HepG2 (cell line): Measurements from ENCODE around the gene TAB3. TPM values are rescaled to one million over a fixed set of nuclear protein-coding genes. Genes with fewer than 3 reads are reported as not detected.

Experiments
- ATAC-seq: fragments of 200-7000 bp; cut with Tn5 transposase; 3 replicates; pipeline ENCODE4 v1.9.1; 2020; ENCODE audit warnings: mild to moderate bottlenecking, moderate library complexity
- BruUV-seq: library from RNA; stranded (reverse); fragments of 400-500 nt; replicated peaks from 2 replicates; lab custom pipeline; 2021; lab: Mats Ljungman, UMichigan
- CTCF ChIA-PET: fragments of 300-600 bp; formaldehyde crosslinking; extraction: SDS; loops from one replicate; lab custom pipeline; 2021; ENCODE audit warnings: low total read pairs, inconsistent platforms, low intra/inter-chr PET ratio; lab: Yijun Ruan, JAX
- POLR2A ChIA-PET: fragments of 350-600 bp; sonication (Branson Sonifier 250); formaldehyde crosslinking; loops from one replicate; lab custom pipeline; 2020; ENCODE audit warnings: antibody characterized with exemption, inconsistent platforms; lab: Yijun Ruan, JAX
- DNase-seq: peaks from one replicate; pipeline ENCODE4 v3.0.0-alpha.2; 2015; ENCODE audit warnings: low spot score
- FAIRE-seq: peaks from 3 replicates; lab custom pipeline; 2011; peaks lifted over from hg19 to GRCh38; lab: Jason Lieb, UNC
- H2AFZ ChIP-seq: one replicate; pipeline ENCODE4 v1.6.1; 2011; ENCODE audit warnings: low read length, inconsistent platforms
- H3K27ac ChIP-seq: fragments of 300-600 bp; 3 replicates; pipeline ENCODE4 v1.8.0; 2011; ENCODE audit warnings: mixed run types, mild to moderate bottlenecking, mixed read lengths, low read length, inconsistent platforms; ENCODE audit not compliant: insufficient read depth; ENCODE audit errors: extremely low read length
- H3K27me3 ChIP-seq, 2 experiments: fragments of 200-600 bp in 1 of 2; 2 replicates in 1 of 2; 3 replicates in 1 of 2; pipeline versions ENCODE4 v1.6.0 to v1.8.0; 2011; ENCODE audit warnings: low read length in 2 of 2, mild to moderate bottlenecking in 2 of 2, moderate library complexity in 2 of 2, inconsistent platforms in 1 of 2; ENCODE audit not compliant: insufficient read depth in 2 of 2, control insufficient read depth in 1 of 2
- H3K36me3 ChIP-seq, 2 experiments: fragments of 200-600 bp in 1 of 2; replicated peaks in 1 of 2; 2 replicates in 1 of 2; 3 replicates in 1 of 2; pipeline versions ENCODE4 v1.5.1 to v1.8.0; 2011; ENCODE audit warnings: low read length in 2 of 2, inconsistent platforms in 1 of 2; ENCODE audit not compliant: insufficient read depth in 2 of 2, control insufficient read depth in 1 of 2
- H3K4me1 ChIP-seq: 2 replicates; pipeline ENCODE4 v1.5.1; 2012; ENCODE audit warnings: low read length, inconsistent platforms; ENCODE audit not compliant: insufficient read depth
- H3K4me2 ChIP-seq: 2 replicates; pipeline ENCODE4 v1.6.0; 2011; ENCODE audit warnings: low read depth, low read length, inconsistent platforms
- H3K4me3 ChIP-seq, 3 experiments: fragments of 200-600 bp in 1 of 3; sonication (generic), shearing (Covaris generic) in 1 of 3; replicated peaks in 1 of 3; 2 replicates each; pipeline ENCODE4 v1.5.1; 2011 to 2016; ENCODE audit warnings: low read length in 3 of 3, inconsistent platforms in 2 of 3, low read depth in 2 of 3, mild to moderate bottlenecking in 2 of 3, control low read depth in 1 of 3, mixed read lengths in 1 of 3; ENCODE audit not compliant: insufficient read depth in 1 of 3
- H3K79me2 ChIP-seq: one replicate; pipeline ENCODE4 v1.6.1; 2011; ENCODE audit warnings: low read length, inconsistent platforms; ENCODE audit not compliant: insufficient read depth
- H3K9ac ChIP-seq: 2 replicates; pipeline ENCODE4 v1.6.0; 2011; ENCODE audit warnings: mild to moderate bottlenecking, low read depth, low read length, inconsistent platforms; ENCODE audit not compliant: insufficient read depth
- H3K9me3 ChIP-seq: 2 replicates; pipeline ENCODE4 v1.5.1; 2012; ENCODE audit warnings: mild to moderate bottlenecking, low read length
- H4K20me1 ChIP-seq: 2 replicates; pipeline ENCODE4 v1.6.0; 2011; ENCODE audit warnings: inconsistent platforms, mild to moderate bottlenecking, low read length, moderate library complexity; ENCODE audit not compliant: insufficient read depth
- FOXM1 ChIP-seq: sonication (generic); formaldehyde crosslinking; IDR thresholded peaks from 2 replicates; pipeline ENCODE4 v1.5.0; 2020; ENCODE audit warnings: missing genetic modification reagents
- NR3C1 ChIP-seq: sonication (generic); formaldehyde crosslinking; IDR thresholded peaks from 2 replicates; pipeline ENCODE4 v1.4.0; 2020; ENCODE audit warnings: missing genetic modification reagents
- STAG1 ChIP-seq: sonication (generic); formaldehyde crosslinking; IDR thresholded peaks from 2 replicates; pipeline ENCODE4 v1.4.0; 2020; ENCODE audit warnings: missing genetic modification reagents
- THYN1 ChIP-seq: sonication (generic); formaldehyde crosslinking; IDR thresholded peaks from 2 replicates; pipeline ENCODE4 v1.8.1; 2023; ENCODE audit warnings: low read depth, mild to moderate bottlenecking, moderate library complexity, missing genetic modification reagents, borderline replicate concordance
- WGBS: methylation state at CpG from one replicate; pipeline ENCODE4 v1.1.6; 2017; ENCODE audit warnings: low lambda C conversion rate; 5-methylcytosine and 5-hydroxymethylcytosine counted together
- in situ Hi-C: cut with HindIII; loops from 2 replicates; pipeline ENCODE4 v1.10.0; 2017; ENCODE audit warnings: low pct_unique_long_range_greater_than_20kb; ENCODE audit not compliant: extremely low pct_ligation_motif_present
- intact Hi-C: fragments of 100-400 bp; cut with micrococcal nuclease; formaldehyde crosslinking; loops from one replicate; pipeline ENCODE4 v1.10.0; 2022; ENCODE audit not compliant: unreplicated experiment
- polyA plus RNA-seq, 8 experiments: library from polyadenylated mRNA; depleted of rRNA in 3 of 8; stranded (reverse) in 7 of 8; unstranded in 1 of 8; fragments of >200 nt; fragmentation: Illumina TruSeq in 4 of 8; extraction: Trizol in 4 of 8; gene quantifications; 2 replicates each; pipeline versions ENCODE4 v1.2.1 to v1.2.3, GENCODE V29; 2011 to 2016; ENCODE audit warnings: low read depth in 4 of 8, missing spikeins in 1 of 8, mixed read lengths in 1 of 8; ENCODE audit not compliant: insufficient read depth in 1 of 8
- total RNA-seq, 5 experiments: library from RNA; depleted of rRNA; stranded (reverse); fragments of >200 nt; fragmentation: Illumina TruSeq; extraction: Trizol; gene quantifications; 2 replicates each; pipeline ENCODE4 v1.2.3, GENCODE V29; 2016; ENCODE audit warnings: low read depth in 1 of 5
- TF ChIP-seq, protein P1 (sequence below): sonication (generic); formaldehyde crosslinking; IDR thresholded peaks from 2 replicates; pipeline ENCODE4 v1.5.0; 2020; ENCODE audit warnings: mild to moderate bottlenecking, missing genetic modification reagents
- TF ChIP-seq, protein P2 (sequence below): sonication (generic); formaldehyde crosslinking; IDR thresholded peaks from 2 replicates; pipeline ENCODE4 v1.5.0; 2020; ENCODE audit warnings: mild to moderate bottlenecking, missing genetic modification reagents, moderate library complexity
- TF ChIP-seq, protein P3 (sequence below): sonication (generic); formaldehyde crosslinking; IDR thresholded peaks from 2 replicates; pipeline ENCODE4 v1.4.0; 2020; ENCODE audit warnings: mild to moderate bottlenecking, missing genetic modification reagents

Gene TAB3
- total and polyA plus RNA-seq, 2 of the 13 experiments (the other 11 are each of a cell fraction or from before 2014, with no cell fraction given) = 27.2 to 59.8 TPM

DNA sequence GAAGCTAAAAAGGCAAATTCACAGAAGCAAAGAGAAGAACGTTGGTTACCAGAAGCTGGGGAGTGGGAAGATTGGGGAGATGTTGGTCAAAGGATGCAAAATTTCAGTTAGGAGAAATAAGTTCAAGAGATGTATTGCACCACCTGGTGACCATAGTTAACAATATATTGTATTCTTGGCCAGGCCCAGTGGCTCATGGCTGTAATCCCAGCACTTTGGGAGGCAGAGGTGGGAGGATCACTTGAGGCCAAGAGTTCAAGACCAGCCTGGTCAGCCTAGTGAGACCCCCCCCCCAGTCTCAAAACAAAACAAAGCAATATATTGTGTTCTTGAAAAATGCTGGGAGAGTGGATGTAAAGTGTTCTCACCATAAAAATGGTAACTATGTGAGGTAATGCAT lies 67.9 kb downstream of the TAB3 start:
- Histone ChIP-seq H3K27ac (no peak overlapping the region), H2AFZ (no peak overlapping the region), H3K27me3 (no peaks in the 10 kb centered on the region), H3K4me2 (no peak overlapping the region)
- FAIRE-seq = no peak
- CTCF ChIA-PET = no interaction called here
- in situ Hi-C loops = loop anchor here (10.0 kb wide), 1 partner anchor 86 kb away; no protein-coding TSS in a partner anchor
- TF ChIP-seq THYN1 (CRISPR knock-in tag) (no peak), STAG1 (CRISPR knock-in tag) (peak; percentile 33), NR3C1 (CRISPR knock-in tag) (no peak), FOXM1 (CRISPR knock-in tag) (no peak)
- TF ChIP-seq, protein P1, sequence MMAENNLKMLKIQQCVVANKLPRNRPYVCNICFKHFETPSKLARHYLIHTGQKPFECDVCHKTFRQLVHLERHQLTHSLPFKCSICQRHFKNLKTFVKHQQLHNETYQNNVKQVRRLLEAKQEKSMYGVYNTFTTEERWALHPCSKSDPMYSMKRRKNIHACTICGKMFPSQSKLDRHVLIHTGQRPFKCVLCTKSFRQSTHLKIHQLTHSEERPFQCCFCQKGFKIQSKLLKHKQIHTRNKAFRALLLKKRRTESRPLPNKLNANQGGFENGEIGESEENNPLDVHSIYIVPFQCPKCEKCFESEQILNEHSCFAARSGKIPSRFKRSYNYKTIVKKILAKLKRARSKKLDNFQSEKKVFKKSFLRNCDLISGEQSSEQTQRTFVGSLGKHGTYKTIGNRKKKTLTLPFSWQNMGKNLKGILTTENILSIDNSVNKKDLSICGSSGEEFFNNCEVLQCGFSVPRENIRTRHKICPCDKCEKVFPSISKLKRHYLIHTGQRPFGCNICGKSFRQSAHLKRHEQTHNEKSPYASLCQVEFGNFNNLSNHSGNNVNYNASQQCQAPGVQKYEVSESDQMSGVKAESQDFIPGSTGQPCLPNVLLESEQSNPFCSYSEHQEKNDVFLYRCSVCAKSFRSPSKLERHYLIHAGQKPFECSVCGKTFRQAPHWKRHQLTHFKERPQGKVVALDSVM (CRISPR knock-in tag) = peak; percentile 55
- TF ChIP-seq, protein P2, sequence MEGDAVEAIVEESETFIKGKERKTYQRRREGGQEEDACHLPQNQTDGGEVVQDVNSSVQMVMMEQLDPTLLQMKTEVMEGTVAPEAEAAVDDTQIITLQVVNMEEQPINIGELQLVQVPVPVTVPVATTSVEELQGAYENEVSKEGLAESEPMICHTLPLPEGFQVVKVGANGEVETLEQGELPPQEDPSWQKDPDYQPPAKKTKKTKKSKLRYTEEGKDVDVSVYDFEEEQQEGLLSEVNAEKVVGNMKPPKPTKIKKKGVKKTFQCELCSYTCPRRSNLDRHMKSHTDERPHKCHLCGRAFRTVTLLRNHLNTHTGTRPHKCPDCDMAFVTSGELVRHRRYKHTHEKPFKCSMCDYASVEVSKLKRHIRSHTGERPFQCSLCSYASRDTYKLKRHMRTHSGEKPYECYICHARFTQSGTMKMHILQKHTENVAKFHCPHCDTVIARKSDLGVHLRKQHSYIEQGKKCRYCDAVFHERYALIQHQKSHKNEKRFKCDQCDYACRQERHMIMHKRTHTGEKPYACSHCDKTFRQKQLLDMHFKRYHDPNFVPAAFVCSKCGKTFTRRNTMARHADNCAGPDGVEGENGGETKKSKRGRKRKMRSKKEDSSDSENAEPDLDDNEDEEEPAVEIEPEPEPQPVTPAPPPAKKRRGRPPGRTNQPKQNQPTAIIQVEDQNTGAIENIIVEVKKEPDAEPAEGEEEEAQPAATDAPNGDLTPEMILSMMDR (CRISPR knock-in tag) = peak; percentile 42
- TF ChIP-seq, protein P3, sequence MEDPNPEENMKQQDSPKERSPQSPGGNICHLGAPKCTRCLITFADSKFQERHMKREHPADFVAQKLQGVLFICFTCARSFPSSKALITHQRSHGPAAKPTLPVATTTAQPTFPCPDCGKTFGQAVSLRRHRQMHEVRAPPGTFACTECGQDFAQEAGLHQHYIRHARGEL (CRISPR knock-in tag) = no peak
- TF ChIP-seq, all 625 proteins: peak for 3
- Histone ChIP-seq H3K4me1 (0 out of 2 replicates have a peak, but pooled peaks cover 9% of the 10 kb centered on the region), H3K9me3 (no peaks in the 10 kb centered on the region), H3K4me3 (no peak overlapping the region), H4K20me1 (no peaks in the 10 kb centered on the region), H3K36me3 (no peaks in the 10 kb centered on the region), H3K79me2 (no peaks in the 10 kb centered on the region), H3K9ac (no peak overlapping the region)
- DNase-seq (no peak), ATAC-seq (no peak)
- intact Hi-C loops = loop anchor here (2.0 to 5.0 kb wide), 2 partner anchors 86 to 216 kb away; no protein-coding TSS in a partner anchor
- 16% methylated on average over 1 of the region's 1 CpG for WGBS
- BruUV-seq = no TSS peak
- POLR2A ChIA-PET = no interaction called here
